ENCODE measurements around the gene ING3. TPM values are rescaled to one million over a fixed set of nuclear protein-coding genes. Genes with fewer than 3 reads are reported as not detected.

Gene ING3
- polyA plus RNA-seq, 3 donors = 39.3 to 49.3 (median 44.1) TPM

DNA sequence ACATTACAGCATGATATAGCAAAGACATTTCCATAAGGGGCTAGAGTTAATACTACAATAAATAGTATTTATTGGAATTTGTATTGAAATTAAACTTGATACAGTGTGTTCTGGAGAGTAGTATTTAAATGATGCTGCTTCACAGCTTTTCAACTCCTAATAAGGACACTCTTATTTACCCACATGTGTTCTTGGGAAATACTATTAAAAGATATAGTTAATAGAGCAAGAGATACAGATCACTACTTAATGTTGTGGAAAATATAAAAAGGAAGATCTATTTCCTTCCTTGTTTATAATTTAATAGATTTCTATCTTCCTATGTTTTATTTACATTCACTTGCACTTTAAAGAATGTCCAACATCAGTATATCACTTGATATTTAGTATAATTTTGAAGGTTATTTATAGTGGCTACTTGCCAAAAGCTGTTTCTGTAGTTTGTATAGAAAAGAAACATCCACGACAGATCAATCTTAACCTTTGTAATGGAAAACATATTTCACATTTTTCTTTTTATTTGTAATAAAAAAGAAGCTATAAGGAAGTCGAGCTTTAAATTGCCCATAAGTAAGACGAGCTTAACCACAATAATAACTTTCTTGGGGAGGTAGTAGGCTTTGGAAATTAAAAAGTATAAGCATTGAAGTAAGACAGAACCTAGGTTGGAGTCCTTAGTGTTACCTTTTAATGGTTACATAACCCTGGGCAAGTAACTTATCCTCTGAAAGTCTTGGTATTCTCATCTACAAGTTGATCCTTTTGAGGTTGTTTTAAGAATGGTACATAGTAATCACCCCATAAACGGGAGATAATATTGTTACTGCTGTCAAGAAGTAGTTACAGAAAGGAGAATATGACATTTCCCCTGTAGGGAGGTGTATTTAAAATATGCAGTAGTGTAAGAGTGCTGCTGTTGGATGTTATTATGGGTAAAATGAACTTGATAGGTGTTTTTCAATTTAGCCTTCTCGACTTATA is 70.7 kb downstream of the ING3 start:
- DNase-seq (ENCODE audit: low read depth in 3 of 3, low spot score in 2 of 3) = no peak

DNA sequence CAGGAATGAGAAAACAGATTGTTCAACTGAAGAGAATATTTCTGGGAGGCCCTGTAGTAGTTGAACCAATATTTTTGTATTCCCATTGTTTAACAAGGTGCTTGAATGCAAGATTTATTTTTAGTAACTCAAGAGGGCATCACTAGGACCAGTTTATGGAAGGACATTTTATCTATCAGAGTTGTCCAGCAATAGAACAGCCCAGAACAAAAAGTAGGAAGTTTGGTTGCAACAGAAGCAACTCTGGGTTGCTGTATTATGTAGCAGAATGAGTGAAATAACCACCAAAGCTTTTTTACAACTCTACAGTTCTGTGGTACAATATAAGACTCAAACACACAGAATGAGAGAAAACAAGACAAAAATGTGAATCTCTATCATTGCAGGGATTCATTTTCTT is 72.6 kb downstream of the ING3 start:
- no peak for DNase-seq (ENCODE audit: low read depth in 3 of 3, low spot score in 2 of 3)

DNA sequence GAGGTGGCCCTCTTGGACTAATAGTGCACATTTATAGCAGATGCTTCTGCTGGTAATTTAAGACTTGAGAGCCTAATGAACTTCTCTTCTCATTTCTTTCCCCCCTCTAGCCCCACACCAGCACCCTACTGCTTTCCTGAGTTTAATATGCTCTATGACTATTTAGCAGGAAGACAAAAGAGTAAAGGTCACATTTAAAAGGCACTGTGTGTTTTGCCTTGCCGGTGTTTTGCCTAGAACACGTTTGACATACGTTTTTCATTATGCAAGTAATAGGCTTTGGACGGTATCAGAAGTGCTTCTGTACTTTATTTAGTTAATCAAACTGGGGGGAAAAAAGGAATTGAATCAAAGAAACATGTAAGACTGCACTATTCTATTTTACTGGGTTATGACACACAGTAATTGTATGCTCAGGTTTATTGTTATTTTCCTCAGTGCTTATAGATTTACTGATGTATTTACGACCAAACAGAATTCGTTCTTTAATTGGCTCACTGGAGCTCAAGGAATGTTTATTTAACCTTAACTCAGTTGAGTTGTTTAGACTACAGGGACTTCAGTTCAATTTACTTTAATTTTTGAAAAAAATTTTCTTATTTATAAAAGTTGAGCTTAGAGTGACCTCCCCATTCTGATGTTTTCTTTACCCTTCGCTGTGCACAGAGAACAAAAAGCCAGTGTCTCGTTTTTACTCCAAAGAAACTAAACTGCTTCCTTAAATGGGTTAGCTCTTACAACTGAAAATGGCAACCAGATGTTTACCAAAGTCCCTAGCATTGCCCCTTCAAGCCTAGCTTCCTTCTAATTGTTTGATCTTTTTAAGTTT is 73.3 kb downstream of the ING3 start:
- no peak for DNase-seq (ENCODE audit: low read depth in 3 of 3, low spot score in 2 of 3)

DNA sequence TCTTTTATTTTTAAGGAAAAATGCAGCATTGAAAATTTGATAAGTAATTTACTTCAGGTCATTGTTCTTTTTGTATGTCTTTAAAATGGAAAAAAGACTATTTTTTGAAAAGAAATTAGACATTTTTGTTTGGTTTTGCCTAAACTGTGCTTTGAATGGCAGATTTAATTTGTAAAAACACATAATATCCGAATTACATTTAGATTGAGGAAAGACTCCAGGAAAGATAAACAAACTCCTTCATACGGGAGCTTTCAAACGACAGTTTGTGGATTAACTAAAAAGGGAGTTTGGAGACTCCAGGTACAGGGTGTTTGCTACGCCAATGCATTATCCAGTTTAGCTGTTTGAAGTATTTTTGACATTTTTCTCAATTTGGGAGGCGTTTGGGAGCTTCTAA is 74.0 kb downstream of the ING3 start:
- DNase-seq (ENCODE audit: low read depth in 3 of 3, low spot score in 2 of 3) = no peak

DNA sequence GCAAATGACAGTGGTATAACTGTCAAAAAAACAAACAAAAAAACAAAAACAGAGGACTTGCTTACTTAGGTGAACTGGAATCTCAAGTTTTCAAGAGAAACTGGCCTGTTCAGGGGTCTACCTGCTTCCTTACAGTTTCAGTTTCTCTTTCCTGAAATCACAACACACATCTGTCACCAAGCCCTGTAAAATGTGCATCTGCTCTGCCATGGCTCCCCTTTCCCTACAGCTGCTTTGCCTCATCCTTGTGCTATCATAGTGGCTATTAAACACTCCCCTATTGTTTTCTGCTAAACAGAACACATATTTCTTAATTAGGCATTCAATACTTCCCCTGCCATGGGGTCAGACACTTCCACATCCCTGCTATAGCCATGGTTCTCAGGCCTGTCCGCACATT is 75.6 kb downstream of the ING3 start:
- no peak for DNase-seq (ENCODE audit: low read depth in 3 of 3, low spot score in 2 of 3)

DNA sequence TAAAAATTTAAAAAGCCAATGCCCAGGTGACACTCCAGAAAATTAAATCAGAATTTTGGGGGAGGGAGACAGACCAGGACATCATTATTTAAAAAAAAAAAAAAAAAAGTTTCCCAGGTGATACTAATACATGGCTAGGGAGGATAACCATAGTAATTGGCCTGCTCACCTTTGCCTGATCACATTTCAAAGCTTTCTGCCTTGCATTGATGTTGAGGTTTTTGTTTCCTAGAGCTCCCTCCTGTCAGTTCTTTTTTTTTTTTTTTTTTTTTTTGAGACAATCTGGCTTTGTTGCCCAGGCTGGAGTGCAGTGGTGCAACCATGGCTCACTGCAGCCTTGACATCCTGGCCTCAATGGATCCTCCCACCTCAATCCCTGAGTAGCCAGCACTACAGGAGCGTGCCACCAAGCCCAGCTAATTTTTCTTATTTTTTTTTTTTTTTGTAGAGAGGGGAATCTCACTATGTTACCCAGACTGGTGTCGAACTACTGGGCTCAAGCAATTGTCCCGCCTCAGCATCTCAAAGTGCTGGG is 76.1 kb downstream of the ING3 start:
- no peak for DNase-seq (ENCODE audit: low read depth in 3 of 3, low spot score in 2 of 3)

Other genes starting within 250 kb of the ING3 start
- 100 to 1,000 TPM; 193 to 210 (median 201) TPM for gene TSPAN12, start 92.6 kb upstream of the ING3 start, polyA plus RNA-seq (ENCODE audit: insufficient read length in 3 of 3)
- gene CPED1, start 37.9 kb downstream of the ING3 start, polyA plus RNA-seq (ENCODE audit: insufficient read length in 3 of 3) = 10 to 100 TPM; 36.9 to 43.0 (median 42.1) TPM